ENCODE measurements around the gene RGS3. TPM values are rescaled to one million over a fixed set of nuclear protein-coding genes. Genes with fewer than 3 reads are reported as not detected.

The RGS3 gene
- total RNA-seq, 4 donors from 2014 or later: 76.0 to 169 (median 105) TPM

GRCh38 chr9:113631871-113632665 lies 168.5 kb downstream of the RGS3 start:
- DNase-seq (ENCODE audit: low spot score) (no peak), ATAC-seq (ENCODE audit: low FRiP score) (no peak)
- TF ChIP-seq CTCF (IDR thresholded peaks at IDR 0.05): no peak

GRCh38 chr9:113632776-113633590 lies 169.5 kb downstream of the RGS3 start:
- TF ChIP-seq CTCF (IDR thresholded peaks at IDR 0.05): no peak
- DNase-seq (ENCODE audit: low spot score) (no peak), ATAC-seq (ENCODE audit: low FRiP score) (no peak)

GRCh38 chr9:113633782-113634595 lies 170.5 kb downstream of the RGS3 start:
- ATAC-seq (ENCODE audit: low FRiP score) (no peak), DNase-seq (ENCODE audit: low spot score) (no peak)
- TF ChIP-seq CTCF (IDR thresholded peaks at IDR 0.05): no peak

- no peak for DNase-seq (ENCODE audit: low spot score)
- ATAC-seq (ENCODE audit: low FRiP score): no peak
- TF ChIP-seq CTCF (IDR thresholded peaks at IDR 0.05): no peak
Observed at GRCh38 chr9:113634596-113635515, 171.3 kb downstream of the RGS3 start.

GRCh38 chr9:113635586-113635985 lies 172.1 kb downstream of the RGS3 start:
- TF ChIP-seq CTCF (IDR thresholded peaks at IDR 0.05): no peak
- no peak for DNase-seq (ENCODE audit: low spot score)
- no peak for ATAC-seq (ENCODE audit: low FRiP score)

- ATAC-seq (ENCODE audit: low FRiP score) (no peak), DNase-seq (ENCODE audit: low spot score) (no peak)
- TF ChIP-seq CTCF (IDR thresholded peaks at IDR 0.05): no peak
Observed at GRCh38 chr9:113636165-113636564, 172.6 kb downstream of the RGS3 start.

Measured in omental fat pad (tissue), 4 donors.